ENCODE measurements around the gene APOOL.
"Not testable (repeated sequence)": the region's sequence is repeated elsewhere in the genome, so short reads cannot be mapped to it uniquely, and the experiment has no call there.

DNA sequence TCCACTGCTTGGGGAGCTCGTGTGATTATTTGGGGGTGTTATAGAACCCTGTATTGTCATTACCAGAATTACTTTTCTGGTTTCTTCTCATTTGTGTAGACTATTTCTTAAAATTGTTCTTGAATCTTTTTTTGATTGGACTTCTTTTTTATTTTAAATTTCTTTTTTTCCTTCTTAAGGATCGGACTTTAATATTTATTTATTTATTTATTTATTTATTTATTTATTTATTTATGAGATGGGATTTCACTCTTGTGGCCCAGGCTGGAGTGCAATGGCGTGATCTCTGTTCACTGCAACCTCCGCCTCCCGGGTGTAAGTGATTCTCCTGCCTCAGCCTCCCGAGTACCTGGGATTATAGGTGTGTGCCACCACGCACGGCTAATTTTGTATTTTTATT is 11.7 kb downstream of the APOOL start:
- TF ChIP-seq CTCF, POLR2A (IDR thresholded peaks at IDR 0.05): not testable (repeated sequence)
